Breast epithelium (tissue), 3 donors: ENCODE data around the gene DNAI1.

Experiments
- CTCF ChIP-seq, 3 donors: fragments of 450-650 bp; IDR thresholded peaks; one replicate each; pipeline ENCODE4 v1.5.1; 2016 to 2017; ENCODE audit warnings: antibody characterized with exemption in 3 of 3, mild to moderate bottlenecking in 3 of 3, moderate library complexity in 3 of 3
- POLR2A ChIP-seq: fragments of 450-650 bp; IDR thresholded peaks from one replicate; pipeline ENCODE4 v1.6.1; 2016; ENCODE audit warnings: antibody characterized with exemption, mild to moderate bottlenecking, moderate library complexity
- POLR2AphosphoS5 ChIP-seq, 3 donors: sonication (generic); formaldehyde crosslinking; IDR thresholded peaks; one replicate each; pipeline ENCODE4 v1.6.1; 2017; ENCODE audit warnings: antibody characterized with exemption in 3 of 3

DNA sequence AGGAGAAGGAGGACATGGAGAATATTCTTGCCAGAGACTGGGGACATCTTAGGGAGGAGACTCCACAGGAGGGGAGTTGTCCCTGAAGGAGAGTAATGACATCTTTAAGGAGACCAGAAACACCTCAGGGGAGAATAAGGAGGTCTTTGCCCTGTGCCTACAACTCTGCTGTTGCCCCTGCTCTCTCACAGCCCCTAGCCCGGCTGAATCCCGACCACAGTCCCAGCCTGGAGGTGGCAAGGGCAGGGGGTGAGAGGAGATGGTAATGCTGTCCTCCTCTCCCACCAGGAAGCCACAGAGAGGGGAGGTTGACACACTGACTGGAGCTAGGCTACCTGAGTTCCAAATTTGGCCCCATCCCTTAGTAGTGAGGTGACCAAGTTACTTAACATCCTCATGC, 94.4 kb downstream of the DNAI1 start:
- TF ChIP-seq CTCF (IDR thresholded peaks at IDR 0.05) (no peak), POLR2A (no peak), POLR2AphosphoS5 (IDR thresholded peaks at IDR 0.05) (no peak)
